Fibroblast of the conjunctiva (primary cell): ENCODE results near the gene HOXA5.

Experiments
- DNase-seq: peaks from one replicate; pipeline ENCODE4 v3.0.0-alpha.2; 2010; ENCODE audit warnings: low read depth

Gene HOXA5

DNA sequence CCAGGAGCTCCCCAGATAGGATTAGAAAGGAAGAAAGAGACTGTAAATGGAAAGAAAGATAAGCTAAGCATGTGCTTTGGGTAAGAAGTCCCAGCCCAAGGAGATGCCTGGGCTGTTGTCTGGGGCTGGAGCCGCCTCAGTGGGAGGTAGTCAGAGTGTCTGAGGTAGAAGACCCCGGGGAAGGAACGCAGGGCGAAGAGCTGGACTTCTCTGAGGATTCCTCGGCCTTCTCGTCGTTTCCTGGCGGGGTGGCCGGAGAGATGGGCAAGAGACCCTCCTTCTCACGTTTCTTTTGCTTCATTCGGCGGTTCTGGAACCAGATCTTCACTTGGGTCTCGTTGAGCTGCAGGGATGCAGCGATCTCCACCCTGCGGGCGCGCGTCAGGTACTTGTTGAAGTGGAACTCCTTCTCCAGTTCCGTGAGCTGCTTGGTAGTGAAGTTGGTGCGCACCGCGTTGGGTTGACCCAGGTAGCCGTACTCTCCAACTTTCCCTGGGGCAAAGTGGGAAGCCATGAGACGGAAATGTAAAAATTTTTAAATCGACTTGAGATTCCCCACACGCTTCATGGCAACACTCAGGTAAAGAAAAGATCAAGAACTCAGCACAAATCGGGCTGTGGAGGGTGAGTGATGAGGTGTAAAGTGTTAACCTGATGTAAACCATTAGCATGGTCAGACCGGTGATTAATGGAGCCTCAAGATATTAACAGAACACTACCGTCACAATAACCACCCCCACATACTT, 49.0 kb downstream of the HOXA5 start:
- DNase-seq, result no peak

- no peak for DNase-seq
These were observed 50.1 kb downstream of the HOXA5 start for GRCh38 chr7:27093184-27093895.

DNA sequence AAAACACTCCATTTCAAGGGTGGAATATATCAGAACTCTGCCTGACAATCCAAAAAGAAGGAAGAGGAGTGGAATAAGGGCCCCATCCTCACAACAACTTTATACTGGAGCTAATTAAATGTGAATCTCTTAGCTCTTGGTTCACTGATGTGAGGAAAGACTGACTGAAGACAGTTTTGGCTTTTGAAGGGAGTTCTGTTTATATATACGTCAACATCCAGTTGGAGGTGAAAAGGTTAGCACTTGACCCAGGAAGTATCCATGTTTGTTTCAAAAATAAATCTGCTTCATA, 50.7 kb downstream of the HOXA5 start:
- DNase-seq, result no peak

DNA sequence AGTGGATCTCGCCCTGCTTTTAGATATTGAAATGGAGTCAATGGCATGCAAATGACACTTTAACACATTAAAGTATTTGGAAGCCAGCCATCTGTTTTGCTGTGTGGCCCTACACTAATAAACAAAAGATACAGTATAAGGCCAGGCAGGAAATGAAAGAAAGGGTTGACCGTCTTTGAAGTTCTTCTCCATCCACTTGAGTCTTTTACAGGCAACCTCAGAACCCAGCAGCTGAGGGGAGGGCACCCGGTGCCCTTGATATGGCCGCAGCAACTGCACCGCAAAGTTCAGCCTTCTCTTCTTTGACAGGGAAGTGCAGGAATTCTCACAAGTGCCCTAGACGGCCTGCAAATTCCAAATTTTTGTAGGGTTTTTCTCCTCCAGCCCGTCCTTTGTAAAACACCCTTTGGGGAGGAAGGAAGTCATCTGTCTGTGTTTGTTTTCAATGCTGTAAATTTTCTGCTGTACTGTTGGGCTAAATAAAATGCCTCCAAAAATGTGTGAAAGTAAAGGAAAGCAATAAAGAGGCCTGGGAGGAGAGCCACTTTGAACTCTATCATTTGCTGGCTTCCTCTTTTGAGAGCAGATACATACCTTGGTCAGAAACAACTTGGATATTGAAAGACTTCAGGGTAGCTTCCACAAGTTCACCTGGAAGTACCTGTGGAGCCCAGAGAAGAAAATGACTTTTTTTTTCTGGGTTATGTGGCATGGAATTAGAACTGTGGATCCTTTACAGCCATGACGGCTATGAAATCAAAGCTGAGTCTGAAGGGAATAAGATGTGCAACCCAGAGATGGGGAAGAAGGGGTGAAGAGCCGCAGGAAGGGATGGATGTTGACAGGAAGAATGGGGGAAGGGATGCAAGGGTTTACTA, 51.3 kb downstream of the HOXA5 start:
- DNase-seq, result no peak

DNA sequence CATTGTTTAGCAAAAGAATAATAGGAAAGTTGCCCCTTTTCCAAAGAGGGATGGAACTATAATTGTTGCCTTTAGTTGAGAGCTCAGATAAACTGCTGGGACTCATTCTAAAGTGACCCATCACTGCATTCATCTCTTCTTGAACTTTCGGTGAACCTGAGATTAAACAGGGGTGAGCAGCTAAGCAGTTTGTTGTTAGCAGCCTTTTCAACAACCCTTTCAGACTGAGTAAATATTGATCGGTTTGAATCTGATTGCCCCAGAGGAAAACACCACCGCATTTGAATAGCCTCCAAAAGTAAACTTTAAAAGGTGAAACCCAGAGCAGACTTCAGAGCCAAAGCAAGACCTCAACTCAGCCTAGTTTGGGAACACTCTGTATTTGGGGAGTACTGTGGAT, 52.4 kb downstream of the HOXA5 start:
- no peak for DNase-seq
